ENCODE measurements around the gene PTPRR.

GRCh38 chr12:70711831-70712230 is 208.7 kb downstream of the PTPRR start:
- no peak for TF ChIP-seq CTCF (IDR thresholded peaks at IDR 0.05)
- TF ChIP-seq POLR2AphosphoS5 (IDR thresholded peaks at IDR 0.05), result no peak
- no peak for TF ChIP-seq POLR2A (IDR thresholded peaks at IDR 0.05)

Data from suprapubic skin (tissue), 4 donors.